Endothelial cell of umbilical vein (primary cell): ENCODE measurements around the gene TENM4. TPM values are rescaled to one million over a fixed set of nuclear protein-coding genes. Genes with fewer than 3 reads are reported as not detected.

Experiments used
- BruUV-seq: library from RNA; stranded (reverse); fragments of 400-500 nt; replicated peaks from 2 replicates; lab custom pipeline; 2021; lab: Mats Ljungman, UMichigan
- CTCF ChIA-PET: fragments of 300-600, 350-600 bp; sonication (Branson Sonifier 250); formaldehyde crosslinking; loops from one replicate; lab custom pipeline; 2021; ENCODE audit warnings: antibody characterized with exemption, inconsistent platforms; lab: Charles Lee
- POLR2A ChIA-PET: fragments of 300-600, 350-600 bp; sonication (Branson Sonifier 250); formaldehyde crosslinking; loops from one replicate; lab custom pipeline; 2021; ENCODE audit warnings: antibody characterized with exemption, inconsistent platforms; lab: Charles Lee
- DNase-seq: peaks from one replicate; pipeline ENCODE4 v3.0.0-alpha.2; 2011; ENCODE audit warnings: low read depth, low spot score
- FAIRE-seq: peaks from 2 replicates; lab custom pipeline; 2011; peaks lifted over from hg19 to GRCh38; lab: Jason Lieb, UNC
- H2AFZ ChIP-seq: 2 replicates; pipeline ENCODE4 v1.6.0; 2012; ENCODE audit warnings: low read depth, low read length, control low read depth, inconsistent platforms
- H3K27ac ChIP-seq: 2 replicates; pipeline ENCODE4 v1.5.1; 2011; ENCODE audit warnings: low read depth, mild to moderate bottlenecking, control low read depth, low read length, moderate library complexity; ENCODE audit not compliant: insufficient read depth
- H3K27me3 ChIP-seq, 2 experiments: 2 replicates each; pipeline versions ENCODE4 v1.6.0 to v1.6.1; 2011; ENCODE audit warnings: low read length in 2 of 2, mixed read lengths in 1 of 2; ENCODE audit not compliant: control insufficient read depth in 2 of 2, insufficient read depth in 2 of 2
- H3K36me3 ChIP-seq, 2 experiments: 2 replicates in 1 of 2; 3 replicates in 1 of 2; pipeline ENCODE4 v1.5.1; 2011; ENCODE audit warnings: low read length in 2 of 2, mild to moderate bottlenecking in 1 of 2, moderate library complexity in 1 of 2; ENCODE audit not compliant: control insufficient read depth in 2 of 2, insufficient read depth in 2 of 2; ENCODE audit errors: extremely low read depth in 1 of 2
- H3K4me1 ChIP-seq: 3 replicates; pipeline ENCODE4 v1.5.1; 2011; ENCODE audit warnings: mild to moderate bottlenecking, low read length; ENCODE audit not compliant: control insufficient read depth, insufficient read depth; ENCODE audit errors: extremely low read depth
- H3K4me2 ChIP-seq: 2 replicates; pipeline ENCODE4 v1.6.1; 2011; ENCODE audit warnings: low read length, control low read depth, mixed read lengths; ENCODE audit not compliant: insufficient read depth
- H3K4me3 ChIP-seq, 3 experiments: fragments of 200-600 bp in 1 of 3; sonication (generic), shearing (Covaris generic) in 1 of 3; replicated peaks in 1 of 3; 2 replicates each; pipeline ENCODE4 v1.5.1; 2011 to 2016; ENCODE audit warnings: control low read depth in 3 of 3, low read length in 3 of 3, mild to moderate bottlenecking in 2 of 3, inconsistent platforms in 1 of 3, low read depth in 1 of 3, moderate library complexity in 1 of 3; ENCODE audit not compliant: insufficient read depth in 1 of 3
- H3K79me2 ChIP-seq: 2 replicates; pipeline ENCODE4 v1.6.0; 2012; ENCODE audit warnings: low read length, inconsistent platforms; ENCODE audit not compliant: control insufficient read depth, insufficient read depth
- H3K9ac ChIP-seq: replicated peaks from 2 replicates; pipeline ENCODE3; 2011; ENCODE audit warnings: low read length, control low read depth; ENCODE audit not compliant: insufficient read depth; ENCODE audit errors: extremely low read depth
- H3K9me1 ChIP-seq: replicated peaks from 3 replicates; pipeline ENCODE4 v1.6.0; 2011; ENCODE audit warnings: mild to moderate bottlenecking, low read length; ENCODE audit not compliant: control insufficient read depth, insufficient read depth; ENCODE audit errors: extremely low read depth
- H3K9me3 ChIP-seq: replicated peaks from 2 replicates; pipeline ENCODE4 v1.5.1; 2012; ENCODE audit warnings: low read length, inconsistent platforms; ENCODE audit not compliant: control insufficient read depth, insufficient read depth
- H4K20me1 ChIP-seq: replicated peaks from 2 replicates; pipeline ENCODE3; 2011; ENCODE audit warnings: mild to moderate bottlenecking, low read length; ENCODE audit not compliant: control insufficient read depth, insufficient read depth; ENCODE audit errors: extremely low read depth
- CTCF ChIP-seq, 2 donors: IDR thresholded peaks; 1 replicate in 1 of 2; 2 replicates in 1 of 2; pipeline ENCODE4 v1.5.1; 2011; ENCODE audit warnings: low read length in 2 of 2, mild to moderate bottlenecking in 2 of 2, moderate library complexity in 2 of 2, control low read depth in 1 of 2, inconsistent platforms in 1 of 2, low read depth in 1 of 2; ENCODE audit not compliant: insufficient read depth in 1 of 2; ENCODE audit errors: extremely low read depth in 1 of 2
- EZH2 ChIP-seq: IDR thresholded peaks from 2 replicates; pipeline ENCODE4 v1.6.1; 2012; ENCODE audit warnings: borderline replicate concordance, low read depth, mild to moderate bottlenecking, moderate library complexity, low read length, inconsistent platforms; ENCODE audit not compliant: severe bottlenecking
- FOS ChIP-seq: IDR thresholded peaks from 2 replicates; pipeline ENCODE4 v1.6.1; 2011; ENCODE audit warnings: mild to moderate bottlenecking, low read length, moderate library complexity, borderline replicate concordance; ENCODE audit not compliant: insufficient read depth
- GATA2 ChIP-seq: IDR thresholded peaks from 2 replicates; pipeline ENCODE4 v1.7.0; 2011; ENCODE audit warnings: low read depth, mild to moderate bottlenecking, moderate library complexity, mixed read lengths, low read length; ENCODE audit not compliant: insufficient read length, insufficient read depth
- JUN ChIP-seq: IDR thresholded peaks from 2 replicates; pipeline ENCODE4 v1.6.1; 2011; ENCODE audit warnings: borderline replicate concordance, low read depth; ENCODE audit not compliant: insufficient read length, insufficient read depth
- MAX ChIP-seq: IDR thresholded peaks from 2 replicates; pipeline ENCODE4 v1.6.1; 2011; ENCODE audit not compliant: insufficient read depth, insufficient read length
- MYC ChIP-seq: IDR thresholded peaks from one replicate; pipeline ENCODE4 v1.6.1; 2011; ENCODE audit warnings: mild to moderate bottlenecking, low read depth, low read length
- POLR2A ChIP-seq: IDR thresholded peaks from 2 replicates; pipeline ENCODE4 v1.6.1; 2012; ENCODE audit warnings: low read depth, mild to moderate bottlenecking, control low read depth, low read length
- POLR2AphosphoS5 ChIP-seq: IDR thresholded peaks from 2 replicates; pipeline ENCODE4 v1.6.1; 2012; ENCODE audit warnings: low read depth, mild to moderate bottlenecking, control low read depth, low read length, moderate library complexity; ENCODE audit not compliant: insufficient read depth
- dilution Hi-C: fragments of 300-500 bp; cut with MboI; formaldehyde crosslinking; loops from one replicate; pipeline ENCODE4 v1.15.0; 2019; ENCODE audit warnings: low sequenced_read_pairs; ENCODE audit not compliant: extremely low pct_ligation_motif_present
- intact Hi-C: fragments of 100-400 bp; cut with micrococcal nuclease; formaldehyde crosslinking; loops from one replicate; pipeline ENCODE4 v1.10.0; 2022
- polyA plus RNA-seq, 4 experiments: library from polyadenylated mRNA; depleted of rRNA in 3 of 4; stranded (reverse) in 3 of 4; unstranded in 1 of 4; fragments of >200 nt; gene quantifications; 2 replicates each; pipeline versions ENCODE4 v1.2.1 to v1.2.3, GENCODE V29; 2011 to 2012; ENCODE audit warnings: missing spikeins in 1 of 4
- total RNA-seq: library from RNA; stranded (reverse); gene quantifications from 2 replicates; pipeline ENCODE4 v1.2.3, GENCODE V29; 2021

The TENM4 gene
- total and polyA plus RNA-seq, 2 donors (not counting 3 experiments of a cell fraction or from before 2014, with no cell fraction given), result 0.06 to 0.27 TPM

GRCh38 chr11:79348976-79349682 lies 91.7 kb downstream of the TENM4 start:
- POLR2A ChIA-PET, result no interaction called here
- no peaks in the 10 kb centered on the region for H3K79me2 ChIP-seq
- TF ChIP-seq GATA2 (no peak), MAX (no peak), EZH2 (no peak), JUN (no peak), FOS (no peak), CTCF (IDR thresholded peaks at IDR 0.05; ENCODE audit: extremely low read depth in 1 of 2, insufficient read depth in 1 of 2, low read depth in 1 of 2, low read length in 2 of 2) (no peak), POLR2A (no peak), MYC (no peak), POLR2AphosphoS5 (no peak)
- no peak overlapping the region for H3K4me3 ChIP-seq
- H3K9me3 ChIP-seq, result no peaks in the 10 kb centered on the region
- intact Hi-C loops, result no loop called here
- no peaks in the 10 kb centered on the region for H3K36me3 ChIP-seq
- no peak for DNase-seq
- H3K4me2 ChIP-seq, result no peak overlapping the region
- BruUV-seq, result no TSS peak
- H3K4me1 ChIP-seq, result no peaks in the 10 kb centered on the region
- CTCF ChIA-PET, result no interaction called here
- no peak overlapping the region for H2AFZ ChIP-seq
- H3K27me3 ChIP-seq, result no peaks in the 10 kb centered on the region
- H4K20me1 ChIP-seq, result no peaks in the 10 kb centered on the region
- FAIRE-seq, result no peak
- H3K9me1 ChIP-seq, result no peaks in the 10 kb centered on the region
- no peak overlapping the region for H3K27ac ChIP-seq
- dilution Hi-C loops, result no loop called here
- H3K9ac ChIP-seq, result no peak overlapping the region
